NCI-H187 (cell line): Measurements from ENCODE around the gene RAB14.

Experiments used
- DNase-seq, 2 experiments: peaks; one replicate each; lab custom pipeline; 2025; lab: John Stamatoyannopoulos, UW

The RAB14 gene

DNA sequence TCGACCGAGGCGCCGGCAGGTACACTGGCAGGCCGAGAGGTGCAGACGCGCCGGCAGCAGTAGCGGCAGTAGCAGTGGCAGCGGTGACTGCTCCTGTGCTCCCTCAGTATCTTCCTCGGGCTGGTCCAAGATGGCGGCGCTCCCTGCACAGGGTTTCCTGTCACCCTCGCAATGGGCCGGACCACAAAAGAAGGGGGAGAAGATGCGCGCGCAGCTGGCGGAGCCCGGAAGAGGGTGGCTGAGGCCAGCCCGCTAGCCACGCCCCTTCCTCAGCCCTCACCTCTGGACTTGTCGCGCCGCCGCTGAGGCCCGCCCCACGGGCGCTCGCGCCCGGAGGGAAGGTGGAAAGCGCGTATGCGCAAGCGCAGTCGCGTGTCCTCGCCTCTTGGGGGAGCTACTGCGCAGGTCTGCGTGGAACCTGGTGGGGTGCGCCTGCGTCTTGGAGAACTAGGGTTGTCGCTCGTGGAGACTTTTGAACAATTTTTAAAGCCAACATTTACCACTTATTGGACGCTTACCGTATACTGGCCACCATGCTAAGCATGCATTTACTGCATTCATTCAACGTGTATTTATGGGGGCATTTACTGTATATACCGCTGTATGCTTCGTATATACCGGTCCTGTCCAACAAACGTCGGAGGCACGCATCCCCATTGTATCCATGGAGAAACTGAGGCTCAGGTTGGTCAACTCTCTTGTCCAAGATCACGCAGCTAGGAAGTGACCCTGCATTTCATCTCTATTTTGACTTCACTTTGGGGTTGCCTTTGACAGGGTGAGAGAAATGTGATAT lies at the start of gene RAB14:
Gene RAB14, minus strand, starts transcription at position 132 of the 796 bp plus-strand sequence. CDS start 8,457 bp downstream, outside the sequence.
- DNase-seq: peak; percentile 85 to 97

DNA sequence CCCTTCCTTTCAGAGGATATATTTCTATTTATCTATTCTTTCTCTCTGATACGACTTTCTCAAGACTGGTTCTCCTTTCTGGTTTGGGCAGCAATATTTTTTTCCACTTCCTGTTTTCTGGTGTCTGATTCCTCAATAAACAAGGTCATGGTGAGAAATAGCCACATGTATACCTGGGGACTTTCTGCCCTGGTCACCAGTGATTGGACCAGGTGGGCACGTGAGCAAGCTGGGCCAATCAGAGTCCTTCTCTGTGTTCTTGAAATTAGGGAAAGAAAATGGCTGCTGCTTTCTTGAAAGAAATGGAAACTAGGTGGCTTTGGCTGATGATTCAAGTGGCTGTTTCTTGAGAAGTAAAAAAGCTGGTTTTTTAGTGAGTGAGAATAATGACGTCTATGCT lies 47.9 kb upstream of the RAB14 start:
- DNase-seq: no peak

DNA sequence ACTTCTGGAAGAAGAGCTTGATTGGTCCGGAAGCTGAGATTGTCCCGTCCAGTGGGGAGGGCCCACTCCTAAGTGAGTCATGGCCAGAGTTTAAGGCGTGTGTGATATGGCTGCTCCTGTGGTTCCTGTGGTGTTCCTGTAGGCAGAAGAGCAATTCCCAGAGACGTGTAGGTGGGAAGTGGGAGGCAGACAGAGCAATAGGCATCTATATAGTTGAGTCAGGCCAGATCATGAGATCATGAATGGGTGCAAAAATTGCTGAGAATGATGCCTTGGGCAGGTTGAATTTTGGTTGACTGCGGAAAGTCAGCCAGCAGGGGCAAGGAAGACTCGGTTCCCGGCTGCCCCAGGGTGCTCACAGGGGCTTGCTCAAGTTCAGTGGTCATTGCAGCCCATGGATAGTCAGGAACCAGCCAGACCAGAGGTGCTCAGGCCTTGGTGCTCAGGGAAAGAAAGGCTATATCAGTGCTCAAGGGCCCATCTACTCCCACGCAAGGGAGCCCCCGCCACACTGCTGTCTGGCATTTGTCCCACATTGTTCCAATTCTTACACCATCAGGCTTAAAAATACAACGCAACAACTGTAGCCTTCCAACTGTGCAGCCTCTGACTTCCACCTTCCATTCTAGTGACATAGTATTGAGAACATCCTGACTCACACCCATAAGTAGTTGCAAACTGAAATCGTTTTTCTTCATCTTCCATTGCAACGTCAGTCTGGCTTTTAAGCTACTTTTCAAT lies 45.3 kb upstream of the RAB14 start:
- DNase-seq: no peak

DNA sequence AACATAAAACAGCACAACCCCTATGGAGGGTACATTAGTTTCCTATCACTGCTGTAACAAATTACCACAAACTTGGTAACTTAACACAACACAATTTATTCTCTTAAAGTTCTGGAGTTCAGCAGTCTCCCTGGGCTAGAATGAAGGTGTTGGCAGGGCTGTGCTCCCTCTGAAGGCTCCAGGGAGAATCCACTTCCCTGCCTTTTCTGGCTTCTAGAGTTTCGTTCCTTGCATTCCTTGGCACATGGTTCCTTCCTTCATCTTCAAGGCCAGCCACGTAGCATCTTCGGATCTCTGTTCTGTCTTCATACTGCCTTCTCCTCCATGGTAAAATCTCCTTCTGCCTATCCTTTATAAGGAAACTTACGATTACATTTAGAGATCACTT lies 41.3 kb upstream of the RAB14 start:
- no peak for DNase-seq

DNA sequence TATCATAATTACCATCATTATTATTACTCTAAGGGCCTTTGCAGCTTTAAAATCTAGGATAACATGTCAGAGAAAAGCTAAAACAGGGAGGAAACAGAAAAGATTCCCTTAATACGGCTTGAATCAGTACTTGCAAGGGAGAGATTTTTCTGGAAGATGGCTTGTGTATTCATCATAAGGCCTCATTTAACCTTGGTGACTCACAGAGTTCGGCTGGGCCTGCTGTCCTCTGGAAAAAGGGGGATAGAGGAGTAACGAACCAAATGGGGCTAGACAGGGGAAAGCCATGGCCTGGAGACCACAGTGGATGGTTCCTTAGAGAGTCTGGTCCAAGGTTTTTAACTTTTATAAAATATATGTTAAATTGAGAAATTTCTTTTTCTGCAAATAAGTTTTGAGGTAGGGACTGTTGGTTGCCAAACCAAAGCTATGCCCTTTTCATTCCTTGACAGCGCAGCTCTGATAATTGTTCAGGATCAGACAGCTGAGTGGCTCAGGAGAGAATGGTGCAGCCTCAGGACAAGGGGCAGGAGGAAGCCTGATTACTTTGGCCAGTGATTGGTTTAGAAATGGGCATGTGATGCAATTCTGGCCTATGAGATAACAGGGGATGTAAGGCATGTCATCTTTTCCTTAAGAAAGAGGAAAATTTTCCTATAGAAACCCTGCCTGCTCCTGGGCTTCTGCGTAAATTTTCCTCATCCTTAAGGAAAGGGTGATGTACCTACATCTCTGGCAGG lies 40.7 kb upstream of the RAB14 start:
- no peak for DNase-seq

DNA sequence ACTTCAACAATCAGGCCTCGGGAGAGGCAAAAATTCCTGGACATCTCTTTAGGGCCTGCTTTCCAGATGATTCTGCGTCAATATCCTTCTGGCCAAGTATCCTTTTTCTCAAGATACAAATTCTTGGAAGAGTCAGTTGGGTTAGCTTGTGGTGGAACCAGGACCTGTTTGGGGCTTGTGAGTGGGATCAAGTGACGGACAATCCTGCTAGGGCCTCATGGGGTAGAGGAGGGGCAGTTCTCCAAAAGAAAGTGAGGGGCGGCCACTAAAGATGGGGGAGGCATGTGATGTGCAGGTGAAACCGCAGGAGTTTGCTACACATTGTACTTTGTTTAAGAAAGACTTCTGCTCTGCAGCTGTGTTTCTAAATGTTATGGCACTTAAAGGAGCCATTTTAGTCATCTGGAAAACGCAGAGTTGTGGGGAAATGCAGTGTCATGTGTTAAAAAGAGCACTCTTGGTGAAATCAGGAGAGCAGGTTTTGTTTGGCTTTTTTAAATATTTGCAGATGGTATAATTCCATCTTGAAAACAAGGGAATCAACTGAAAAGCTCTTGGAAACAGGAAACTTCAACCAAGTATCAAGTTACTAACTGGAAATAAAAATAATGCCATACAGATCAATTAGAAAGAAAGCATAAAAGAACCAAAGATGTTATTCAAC lies 38.9 kb upstream of the RAB14 start:
- no peak for DNase-seq

DNA sequence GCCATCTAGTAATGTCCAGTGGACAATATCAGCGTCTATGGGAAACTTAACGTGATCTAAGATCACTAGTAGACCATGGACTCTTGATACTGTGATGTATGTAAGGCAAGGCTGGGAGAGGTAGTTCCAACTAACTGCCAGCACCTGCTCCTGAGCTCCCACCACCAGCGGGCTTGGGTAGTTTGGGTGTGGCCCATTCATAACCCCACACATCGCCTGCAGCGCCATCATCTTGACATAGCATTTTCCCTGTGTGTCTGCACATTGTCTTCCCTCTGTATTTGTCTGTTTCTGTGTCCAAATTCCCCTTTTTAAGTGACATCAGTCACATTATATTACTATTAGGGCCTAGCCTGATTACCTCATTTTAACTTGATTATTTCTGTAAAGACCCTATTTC lies 38.2 kb upstream of the RAB14 start:
- no peak for DNase-seq

DNA sequence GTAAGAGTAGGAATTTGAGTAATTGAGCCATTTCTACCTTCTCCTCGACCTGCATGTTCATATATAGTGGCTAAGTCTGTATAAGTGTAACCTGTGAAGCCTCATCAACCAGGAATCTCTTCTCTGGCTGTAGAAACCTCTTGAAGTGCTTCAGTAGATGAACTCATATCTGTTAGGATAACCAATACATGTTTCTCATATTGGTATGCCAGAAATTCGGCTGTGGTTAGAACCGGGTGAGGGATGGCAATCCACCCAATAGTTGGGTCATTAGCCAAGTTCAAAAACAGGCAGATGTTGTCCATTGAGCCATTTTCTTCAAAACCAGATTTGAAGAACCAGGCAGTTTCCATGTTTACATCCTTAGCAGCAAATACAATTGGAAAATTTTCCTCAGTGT lies 37.4 kb upstream of the RAB14 start:
- DNase-seq: no peak

DNA sequence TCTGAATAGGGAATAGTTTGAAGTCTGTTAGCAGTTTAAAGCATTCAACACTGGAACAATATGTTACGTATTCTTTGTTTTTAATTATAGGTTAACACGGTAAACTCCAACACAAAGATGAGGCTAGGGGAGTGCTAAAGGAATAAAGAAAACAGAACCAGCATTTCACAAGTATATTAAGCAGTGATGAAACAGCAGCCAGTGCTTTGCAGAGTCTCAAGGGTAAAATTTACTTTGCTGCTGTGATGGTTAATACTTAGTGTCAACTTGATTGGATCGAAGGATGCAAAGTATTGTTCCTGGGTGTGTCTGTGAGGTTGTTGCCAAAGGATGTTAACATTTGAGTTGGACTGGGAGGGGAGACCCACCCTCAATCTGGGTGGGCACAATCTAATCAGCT lies 36.2 kb upstream of the RAB14 start:
- no peak for DNase-seq

DNA sequence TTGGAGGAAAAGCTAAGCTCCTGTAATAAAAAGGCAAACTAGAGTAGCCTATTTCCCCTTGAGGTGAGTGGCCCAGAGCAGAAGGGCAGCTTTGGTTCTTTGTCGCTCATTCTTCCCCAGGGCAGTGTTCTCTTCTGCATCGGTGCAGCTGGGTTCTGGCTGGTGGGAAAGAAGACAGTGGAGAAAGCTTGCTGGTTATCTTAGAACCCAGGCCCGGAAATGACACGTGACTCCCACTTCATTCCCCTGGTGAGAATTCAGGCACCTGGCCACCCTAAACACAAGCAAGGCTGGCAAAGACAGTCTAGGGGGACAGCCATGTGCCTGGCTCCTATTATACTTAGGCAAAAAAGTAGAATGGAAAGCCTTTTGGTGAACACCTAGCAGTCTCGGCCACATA lies 33.8 kb upstream of the RAB14 start:
- no peak for DNase-seq

DNA sequence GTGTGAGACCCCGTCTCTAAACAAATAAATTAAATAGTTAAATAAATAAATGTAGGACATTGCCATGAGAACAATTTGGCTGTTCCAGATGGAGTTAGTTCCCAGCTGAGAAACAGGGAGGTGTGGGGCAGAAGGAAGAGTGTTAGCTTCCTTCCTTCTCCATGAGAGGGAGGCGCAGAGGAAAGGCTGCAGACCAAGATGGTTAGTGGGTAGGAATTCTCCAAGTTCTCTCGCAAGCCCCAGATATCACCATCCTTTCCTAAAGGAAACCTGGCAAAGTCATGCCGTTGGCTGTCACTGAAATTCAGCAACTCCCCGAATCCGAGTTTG lies 33.1 kb upstream of the RAB14 start:
- DNase-seq: no peak

DNA sequence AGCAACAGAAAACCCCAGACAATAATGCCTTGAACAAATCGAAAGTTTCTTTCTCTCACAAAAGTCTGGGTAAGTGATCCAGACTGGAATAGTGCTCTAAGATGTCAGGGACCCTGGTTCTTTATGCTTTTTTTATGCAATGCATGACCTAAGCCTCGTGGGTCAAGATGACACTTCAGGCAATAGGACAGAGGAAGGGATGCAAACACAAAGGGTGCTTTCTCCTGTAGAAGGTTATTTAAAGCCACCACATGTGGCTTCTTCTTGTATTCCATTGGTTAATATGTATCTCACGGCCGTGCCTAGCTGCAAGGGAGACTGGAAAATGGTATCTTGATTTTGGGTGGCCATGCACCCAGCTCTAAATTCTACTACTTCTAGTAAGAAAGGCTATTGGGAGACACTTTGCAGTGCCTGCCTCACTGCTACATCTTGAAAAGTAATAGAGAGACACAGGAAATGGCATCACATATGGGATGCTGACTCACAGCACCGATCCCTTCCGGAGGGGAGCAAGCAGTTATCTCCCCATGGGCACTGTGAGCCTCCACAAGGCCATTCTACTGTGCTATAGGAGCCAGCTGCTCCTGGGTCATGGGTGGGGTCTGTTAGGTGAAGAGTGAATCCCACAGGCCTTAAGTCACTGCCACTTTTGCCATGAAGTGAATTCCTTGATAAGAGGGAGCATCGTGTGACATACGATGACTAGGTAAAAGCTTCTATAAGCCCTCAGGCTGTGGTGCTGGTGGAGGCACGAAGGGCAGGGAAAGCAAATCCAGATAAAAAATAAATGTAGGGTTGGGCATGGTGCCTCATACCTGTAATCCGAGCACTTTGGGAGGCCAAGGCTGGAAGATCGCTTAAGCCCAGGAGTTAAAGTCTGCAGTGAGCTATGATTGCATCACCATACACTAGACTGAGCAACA lies 32.5 kb upstream of the RAB14 start:
- no peak for DNase-seq

DNA sequence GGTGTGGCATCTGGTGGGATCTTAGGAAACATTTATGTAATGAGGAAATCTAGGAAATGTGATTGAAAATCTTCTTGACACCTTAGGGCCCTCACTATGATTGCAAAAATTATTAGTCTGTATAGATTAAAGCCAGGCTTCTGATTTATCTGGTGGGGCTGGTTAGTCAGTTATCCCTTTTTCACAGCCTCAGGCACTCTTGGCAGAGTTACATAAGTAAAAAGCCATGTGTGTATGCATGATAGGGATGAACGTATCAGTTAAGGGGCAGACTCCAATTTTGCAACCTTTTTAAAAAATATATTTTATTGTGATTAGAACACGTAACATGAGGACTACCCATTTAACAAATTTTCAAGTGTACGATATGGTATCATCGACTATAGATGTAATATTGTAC lies 30.6 kb upstream of the RAB14 start:
- no peak for DNase-seq

DNA sequence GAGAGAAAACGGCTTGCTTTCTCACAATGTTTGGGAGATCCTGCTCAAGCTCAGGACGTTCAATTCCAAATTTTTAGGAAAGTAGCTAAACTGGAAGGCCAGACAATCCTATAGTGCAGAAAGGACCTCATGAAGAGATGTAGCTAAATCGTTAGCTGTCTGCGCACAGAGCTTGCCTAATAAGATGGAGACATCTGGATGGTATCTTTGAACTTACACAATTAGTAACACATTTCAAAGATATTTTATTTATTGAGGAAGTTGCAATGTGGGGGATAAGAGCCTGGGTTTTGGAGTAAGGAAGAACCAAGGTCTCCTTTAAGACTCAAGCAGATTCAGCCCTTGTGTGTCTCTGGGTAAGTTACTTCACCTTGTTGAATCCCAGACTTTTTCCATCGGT lies 28.6 kb upstream of the RAB14 start:
- no peak for DNase-seq

DNA sequence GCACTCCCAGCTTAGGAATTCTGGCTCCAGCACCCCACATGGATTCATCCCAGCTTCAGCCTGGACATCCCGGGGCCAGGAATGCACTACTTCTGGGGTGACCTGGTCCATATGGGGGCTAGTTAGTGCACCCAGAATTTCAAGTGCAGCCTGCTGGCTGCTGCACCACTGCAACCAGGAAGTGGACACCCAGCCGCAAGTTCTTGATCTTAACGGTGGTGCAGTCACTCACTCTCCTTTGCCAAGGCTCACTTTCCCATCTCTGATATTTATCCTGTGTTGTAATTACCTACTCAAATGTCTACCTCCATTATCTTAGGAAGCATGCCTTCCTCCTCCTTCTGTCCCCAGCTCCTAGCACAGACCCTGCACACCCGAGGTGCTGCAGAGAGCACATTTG lies 26.2 kb upstream of the RAB14 start:
- DNase-seq: no peak

DNA sequence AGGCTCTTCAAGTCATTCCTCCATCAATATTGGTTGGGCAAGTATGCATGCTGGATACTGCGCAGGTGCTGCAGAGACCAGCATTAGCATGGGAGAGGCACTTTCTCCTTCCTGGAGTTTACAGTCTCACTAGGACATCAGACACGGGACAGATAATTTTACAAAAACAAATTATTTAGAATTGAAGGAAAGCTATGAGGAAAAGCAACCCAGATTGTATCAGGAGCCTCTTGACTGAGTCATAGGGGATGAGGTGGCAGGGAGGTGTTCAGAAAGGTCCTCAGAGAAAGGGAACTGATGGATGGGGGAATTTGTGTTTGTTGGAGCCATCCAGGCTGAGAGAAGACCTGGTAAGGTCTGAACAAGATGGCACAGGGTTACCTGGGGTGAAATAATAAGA lies 24.5 kb upstream of the RAB14 start:
- DNase-seq: no peak

DNA sequence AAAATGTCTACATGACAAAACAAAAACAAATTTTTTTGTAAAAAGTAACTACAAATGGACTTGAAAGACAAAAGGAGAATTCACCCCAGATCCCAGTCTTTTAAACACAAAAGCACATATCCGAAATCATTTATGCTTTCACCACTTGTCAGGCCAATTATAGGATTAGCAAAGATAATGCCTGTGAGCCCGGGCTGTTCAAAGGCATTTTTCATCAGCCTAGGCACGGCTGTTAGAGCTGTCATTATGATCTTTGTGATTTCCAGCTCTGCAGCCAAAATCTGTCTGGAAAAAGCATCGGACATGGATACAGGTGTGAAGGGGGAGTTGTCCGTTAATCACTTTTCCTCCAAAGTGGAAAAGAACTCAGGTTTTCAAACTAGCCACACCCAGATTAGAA lies 23.6 kb upstream of the RAB14 start:
- DNase-seq: no peak

DNA sequence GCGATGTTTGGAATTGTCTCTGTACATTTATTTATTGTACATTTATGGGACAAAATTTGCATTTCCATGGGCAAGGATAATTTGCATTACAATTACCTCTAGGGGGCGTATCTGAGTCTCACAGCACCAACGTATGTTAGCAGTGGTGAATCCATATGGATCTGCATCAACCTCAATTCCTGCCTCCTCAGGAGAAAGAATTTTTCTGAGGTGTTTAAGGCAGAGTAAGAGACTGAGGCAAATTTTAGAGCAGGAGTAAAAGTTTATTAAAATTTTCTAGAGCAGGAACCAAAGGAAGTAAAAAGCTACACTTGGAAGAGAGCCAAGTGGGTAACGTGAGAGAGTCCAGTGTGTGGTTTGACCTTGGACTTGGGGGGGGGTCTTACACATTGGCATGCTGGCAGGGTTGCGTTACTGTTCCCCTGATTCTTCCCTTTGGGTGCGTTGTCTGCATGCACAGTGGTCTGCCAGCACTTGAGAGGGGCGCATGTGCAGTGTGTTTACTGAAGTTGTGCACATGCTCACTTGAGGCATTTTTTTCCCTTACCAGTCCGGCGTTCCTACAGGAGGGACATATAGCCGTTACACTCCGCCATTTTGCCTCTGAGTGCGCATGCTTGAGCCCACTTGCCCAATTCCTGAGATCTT lies 21.0 kb upstream of the RAB14 start:
- DNase-seq: no peak

DNA sequence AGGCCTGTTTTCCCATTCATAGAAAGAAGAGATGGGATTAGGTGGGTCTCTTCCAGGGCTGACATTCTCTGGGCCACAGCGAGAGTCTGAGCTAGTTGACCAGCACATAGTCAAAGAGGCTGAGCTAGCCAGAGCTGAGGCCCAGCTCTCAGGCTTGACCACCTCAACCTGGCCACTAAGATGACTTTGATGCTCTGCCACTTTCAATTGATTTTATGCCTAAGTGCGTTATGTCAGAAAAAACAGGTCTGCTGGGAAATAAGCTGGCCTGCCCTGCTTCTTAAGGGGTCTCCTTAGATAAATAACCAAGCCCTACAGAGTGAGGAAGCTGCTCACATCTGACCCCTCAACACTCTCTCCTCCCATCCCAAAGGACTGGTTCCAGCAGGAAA lies 20.0 kb upstream of the RAB14 start:
- no peak for DNase-seq

DNA sequence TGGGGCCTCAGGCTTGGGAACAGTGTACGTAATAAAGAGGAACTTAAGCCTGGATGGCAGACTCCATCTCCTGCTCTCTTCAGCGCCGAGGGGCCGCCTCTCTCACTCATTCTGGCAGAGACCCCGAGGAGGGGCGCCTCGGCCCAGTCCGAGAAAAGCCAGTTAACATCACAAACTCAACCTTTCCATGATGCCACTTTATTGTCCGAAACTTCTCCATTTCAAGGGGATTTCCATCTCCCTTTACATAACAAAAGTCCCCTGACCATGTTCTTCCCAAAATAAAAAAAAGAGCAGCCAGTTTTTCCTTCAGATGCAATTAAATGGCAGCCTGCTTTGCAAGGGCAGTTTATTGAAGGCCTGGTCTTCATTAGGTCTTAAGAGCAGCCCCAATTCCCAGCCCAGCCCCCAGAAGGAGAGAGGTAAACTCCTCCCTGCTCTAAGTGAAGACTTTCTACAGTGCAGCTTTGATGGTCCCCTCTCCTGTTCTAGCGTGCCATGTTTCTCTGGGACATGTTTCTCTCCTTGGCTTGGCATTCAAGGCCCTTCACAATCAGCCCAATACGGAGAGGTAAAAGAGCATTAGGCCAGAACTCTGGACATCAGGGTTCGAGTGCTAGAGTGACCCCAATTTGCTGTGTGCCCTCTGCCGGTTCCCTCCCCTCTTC lies 19.5 kb upstream of the RAB14 start:
- no peak for DNase-seq
